Esophagus muscularis mucosa (tissue), 4 donors: ENCODE results near the gene PRDM7. TPM values are rescaled to one million over a fixed set of nuclear protein-coding genes. Genes with fewer than 3 reads are reported as not detected.
A peak's percentile ranks its signal among the peaks of the same experiment; 100 is the strongest.

ENCODE experiments used
- DNase-seq: peaks from one replicate; pipeline ENCODE4 v3.0.0-alpha.2; 2017; ENCODE audit errors: extremely low spot score
- H3K27ac ChIP-seq, 4 donors: fragments of 200-600 bp; sonication (generic); replicated peaks in 1 of 4; 1 replicate in 3 of 4; 2 replicates in 1 of 4; pipeline ENCODE4 v1.5.1; 2016 to 2019; ENCODE audit warnings: mild to moderate bottlenecking in 1 of 4
- H3K27me3 ChIP-seq, 4 donors: fragments of 200-600 bp; sonication (generic); one replicate each; pipeline versions ENCODE4 v1.5.1 to v1.6.0; 2016 to 2019
- H3K36me3 ChIP-seq, 4 donors: fragments of 200-600 bp; sonication (generic); one replicate each; pipeline ENCODE4 v1.5.1; 2016 to 2019
- H3K4me1 ChIP-seq, 4 donors: fragments of 200-600 bp; sonication (generic); one replicate each; pipeline ENCODE4 v1.5.1; 2016 to 2019
- H3K4me3 ChIP-seq, 4 donors: fragments of 200-600 bp; sonication (generic); 1 replicate in 2 of 4; 2 replicates in 2 of 4; pipeline ENCODE4 v1.5.1; 2016 to 2019; ENCODE audit warnings: mild to moderate bottlenecking in 4 of 4, moderate library complexity in 1 of 4
- H3K9me3 ChIP-seq, 4 donors: fragments of 200-600 bp; sonication (generic); 1 replicate in 3 of 4; 2 replicates in 1 of 4; pipeline ENCODE4 v1.5.1; 2016 to 2019
- CTCF ChIP-seq, 3 experiments: fragments of 200-600 bp in 2 of 3; fragments of 450-650 bp in 1 of 3; sonication (generic) in 2 of 3; IDR thresholded peaks; one replicate each; pipeline ENCODE4 v1.5.1; 2017 to 2019; ENCODE audit warnings: antibody characterized with exemption in 3 of 3, mild to moderate bottlenecking in 2 of 3, moderate library complexity in 1 of 3
- EP300 ChIP-seq: sonication (generic); formaldehyde crosslinking; IDR thresholded peaks from one replicate; pipeline ENCODE4 v1.6.1; 2017; ENCODE audit warnings: antibody characterized with exemption
- POLR2A ChIP-seq: fragments of 450-650 bp; IDR thresholded peaks from one replicate; pipeline ENCODE4 v1.6.1; 2017; ENCODE audit warnings: antibody characterized with exemption, moderate library complexity, mild to moderate bottlenecking, low read depth
- POLR2AphosphoS5 ChIP-seq, 2 donors: sonication (generic); formaldehyde crosslinking; IDR thresholded peaks; one replicate each; pipeline ENCODE4 v1.6.1; 2017; ENCODE audit warnings: antibody characterized with exemption in 2 of 2
- WGBS: methylation state at CpG from one replicate; pipeline ENCODE4 v1.1.5; 2018; 5-methylcytosine and 5-hydroxymethylcytosine counted together
- intact Hi-C: fragments of 100-400 bp; cut with DNase I; formaldehyde crosslinking; loops from one replicate; pipeline ENCODE4 v1.15.1; 2023
- total RNA-seq, 4 donors: library from RNA; depleted of rRNA; stranded (reverse); fragments of >200 nt; gene quantifications; one replicate each; pipeline versions ENCODE4 v1.1.0 to v1.2.1, GENCODE V29; 2016

PRDM7 gene
- total RNA-seq, 4 donors from 2014 or later = not detected

GRCh38 chr16:90081606-90081970, 4.5 kb upstream of the PRDM7 start:
- TF ChIP-seq CTCF (IDR thresholded peaks at IDR 0.05) (no peak), EP300 (no peak), POLR2AphosphoS5 (IDR thresholded peaks at IDR 0.05) (no peak), POLR2A (no peak)
- Histone ChIP-seq H3K36me3 (no peaks in the 10 kb centered on the region), H3K27me3 (no peaks in the 10 kb centered on the region), H3K4me3 (peak overlapping the region in 2 of 4 donors; percentile 51 to 59), H3K27ac (no peak overlapping the region), H3K4me1 (peaks cover 3 to 23% (median 17%) of the 10 kb centered on the region in 4 donors), H3K9me3 (peaks cover 0 to 6% (median 0%) of the 10 kb centered on the region in 4 donors)
- intact Hi-C loops = no loop called here
- no peak for DNase-seq
- 31% methylated on average over 7 of the region's 7 CpGs for WGBS

GRCh38 chr16:90078579-90078895, 1.4 kb upstream of the PRDM7 start:
- intact Hi-C loops = no loop called here
- TF ChIP-seq EP300 (no peak), POLR2A (no peak), POLR2AphosphoS5 (IDR thresholded peaks at IDR 0.05) (no peak), CTCF (IDR thresholded peaks at IDR 0.05) (no peak)
- H3K36me3 ChIP-seq = no peaks in the 10 kb centered on the region
- 71% methylated on average over 6 of the region's 6 CpGs for WGBS
- peaks cover 0 to 11% (median 0%) of the 10 kb centered on the region in 4 donors for H3K27me3 ChIP-seq
- no peak for DNase-seq
- no peaks in the 10 kb centered on the region for H3K9me3 ChIP-seq
- H3K27ac ChIP-seq = no peak overlapping the region
- H3K4me3 ChIP-seq = peak overlapping the region in 1 of 4 donors; percentile 52
- peaks cover 3 to 23% (median 18%) of the 10 kb centered on the region in 4 donors for H3K4me1 ChIP-seq

DNA sequence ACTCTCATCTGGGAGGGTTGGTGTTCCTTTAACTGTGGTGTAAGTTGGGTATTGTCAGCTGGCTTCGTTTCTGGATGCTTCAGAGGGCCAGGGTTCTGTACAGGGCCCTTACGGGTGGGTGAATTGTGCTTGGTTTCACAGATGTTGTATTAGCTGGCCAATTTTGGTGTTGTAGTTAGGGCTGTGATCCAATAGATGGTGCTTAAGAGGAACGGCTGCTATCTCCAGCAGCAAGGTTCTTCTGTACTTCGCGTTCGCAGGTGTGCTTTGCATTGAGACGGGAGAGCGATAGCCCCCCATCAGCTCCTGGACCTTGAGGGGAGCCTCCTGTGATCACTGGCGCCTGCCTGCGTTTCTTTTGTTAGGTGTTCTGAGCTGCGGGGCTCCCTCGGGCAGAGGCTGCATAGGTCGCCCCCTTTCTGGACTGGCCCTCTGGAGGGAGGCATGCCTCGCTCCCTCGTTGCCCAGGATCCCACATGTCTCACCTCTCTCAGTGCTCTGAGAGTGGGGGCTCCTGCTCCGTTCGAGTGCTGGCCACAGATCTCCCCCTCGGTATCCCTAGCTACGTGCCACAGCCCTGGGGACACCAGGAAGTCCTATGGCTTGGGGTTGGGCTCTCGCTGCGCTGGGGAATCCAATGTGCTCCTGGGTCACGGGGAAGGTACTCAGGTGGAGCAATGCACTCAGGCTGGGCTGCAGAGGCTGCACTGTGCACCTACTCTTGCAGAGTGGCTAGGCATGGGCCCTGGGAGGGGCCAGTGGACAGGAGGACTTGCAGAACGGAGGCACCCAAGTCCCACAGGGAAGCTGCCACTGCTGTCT, 837 bp upstream of the PRDM7 start:
- no peaks in the 10 kb centered on the region for H3K9me3 ChIP-seq
- no peaks in the 10 kb centered on the region for H3K36me3 ChIP-seq
- H3K4me1 ChIP-seq = peaks cover 3 to 23% (median 18%) of the 10 kb centered on the region in 4 donors

GRCh38 chr16:90072442-90073105, 4.6 kb downstream of the PRDM7 start:
- no peak for DNase-seq

More for the DNA sequence above, 837 bp upstream of the PRDM7 start:
- Histone ChIP-seq H3K4me3 (peak overlapping the region; percentile 45 to 53 (median 52)), H3K27ac (peak overlapping the region; percentile 59 to 81 (median 74)), H3K27me3 (peaks cover 0 to 12% (median 0%) of the 10 kb centered on the region in 4 donors)
- DNase-seq = no peak
- whole genome bisulfite sequencing = 20% methylated on average over 9 of the region's 23 CpGs
- intact Hi-C loops = no loop called here
- no peak for TF ChIP-seq EP300
- TF ChIP-seq CTCF (IDR thresholded peaks at IDR 0.05) = no peak
- TF ChIP-seq POLR2AphosphoS5 (IDR thresholded peaks at IDR 0.05) = no peak
- no peak for TF ChIP-seq POLR2A

More at GRCh38 chr16:90072442-90073105, 4.6 kb downstream of the PRDM7 start:
- peaks cover 0 to 10% (median 7%) of the 10 kb centered on the region in 4 donors for H3K4me1 ChIP-seq
- H3K27ac ChIP-seq = no peak overlapping the region
- TF ChIP-seq CTCF (IDR thresholded peaks at IDR 0.05) (no peak), POLR2AphosphoS5 (IDR thresholded peaks at IDR 0.05) (no peak), EP300 (no peak), POLR2A (no peak)
- H3K4me3 ChIP-seq = no peak overlapping the region
- H3K36me3 ChIP-seq = no peaks in the 10 kb centered on the region
- WGBS = 62% methylated on average over 5 of the region's 5 CpGs
- intact Hi-C loops = no loop called here
- peaks cover 0 to 12% (median 0%) of the 10 kb centered on the region in 4 donors for H3K27me3 ChIP-seq
- no peaks in the 10 kb centered on the region for H3K9me3 ChIP-seq
